Measurements from ENCODE around the gene COL26A1.

DNA sequence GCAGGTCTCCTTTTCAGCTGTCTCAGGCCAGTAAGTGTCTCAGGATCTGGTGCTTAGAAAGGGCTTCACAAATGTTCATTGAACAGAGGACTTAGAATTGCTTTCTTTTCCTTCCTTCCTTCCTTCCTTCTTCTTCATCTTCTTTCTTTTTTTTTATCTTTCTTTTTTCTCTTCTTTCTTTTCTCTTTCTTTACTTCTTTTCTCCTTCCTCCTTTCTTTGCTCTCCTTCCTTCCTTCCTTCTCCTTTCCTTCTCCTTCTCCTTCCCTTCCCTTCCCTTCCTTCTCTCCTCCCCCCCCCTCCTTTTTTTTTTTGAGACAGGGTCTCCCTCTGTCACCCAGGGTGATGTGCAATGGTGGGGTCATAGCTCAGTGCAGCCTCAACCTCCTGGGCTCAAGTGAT is 34.6 kb downstream of the COL26A1 start:
- TF ChIP-seq, protein P1, sequence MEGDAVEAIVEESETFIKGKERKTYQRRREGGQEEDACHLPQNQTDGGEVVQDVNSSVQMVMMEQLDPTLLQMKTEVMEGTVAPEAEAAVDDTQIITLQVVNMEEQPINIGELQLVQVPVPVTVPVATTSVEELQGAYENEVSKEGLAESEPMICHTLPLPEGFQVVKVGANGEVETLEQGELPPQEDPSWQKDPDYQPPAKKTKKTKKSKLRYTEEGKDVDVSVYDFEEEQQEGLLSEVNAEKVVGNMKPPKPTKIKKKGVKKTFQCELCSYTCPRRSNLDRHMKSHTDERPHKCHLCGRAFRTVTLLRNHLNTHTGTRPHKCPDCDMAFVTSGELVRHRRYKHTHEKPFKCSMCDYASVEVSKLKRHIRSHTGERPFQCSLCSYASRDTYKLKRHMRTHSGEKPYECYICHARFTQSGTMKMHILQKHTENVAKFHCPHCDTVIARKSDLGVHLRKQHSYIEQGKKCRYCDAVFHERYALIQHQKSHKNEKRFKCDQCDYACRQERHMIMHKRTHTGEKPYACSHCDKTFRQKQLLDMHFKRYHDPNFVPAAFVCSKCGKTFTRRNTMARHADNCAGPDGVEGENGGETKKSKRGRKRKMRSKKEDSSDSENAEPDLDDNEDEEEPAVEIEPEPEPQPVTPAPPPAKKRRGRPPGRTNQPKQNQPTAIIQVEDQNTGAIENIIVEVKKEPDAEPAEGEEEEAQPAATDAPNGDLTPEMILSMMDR (IDR thresholded peaks at IDR 0.05) = no peak
- TF ChIP-seq POLR2A (IDR thresholded peaks at IDR 0.05) = no peak

Data from lower leg skin (tissue), 3 donors.